Kidney epithelial cell (primary cell): ENCODE measurements around the gene ATP11A. TPM values are rescaled to one million over a fixed set of nuclear protein-coding genes. Genes with fewer than 3 reads are reported as not detected.

Experiments used
- DNase-seq: peaks from one replicate; pipeline ENCODE4 v3.0.0-alpha.2; 2010; ENCODE audit warnings: low read depth
- H3K27me3 ChIP-seq: 2 replicates; pipeline ENCODE4 v1.6.0; 2011; ENCODE audit warnings: low read length; ENCODE audit not compliant: control insufficient read depth, insufficient read depth
- H3K36me3 ChIP-seq: 2 replicates; pipeline ENCODE4 v1.5.1; 2011; ENCODE audit warnings: low read length; ENCODE audit not compliant: control insufficient read depth, insufficient read depth
- H3K4me3 ChIP-seq: 2 replicates; pipeline ENCODE4 v1.5.1; 2011; ENCODE audit warnings: low read depth, mild to moderate bottlenecking, control low read depth, low read length
- CTCF ChIP-seq: IDR thresholded peaks from 2 replicates; pipeline ENCODE4 v1.5.1; 2011; ENCODE audit warnings: mild to moderate bottlenecking, moderate library complexity, low read length, control low read depth, inconsistent platforms; ENCODE audit not compliant: insufficient read depth, poor library complexity, severe bottlenecking
- total RNA-seq: library from RNA; depleted of rRNA; stranded (reverse); fragments of >200 nt; gene quantifications from 2 replicates; pipeline ENCODE4 v1.2.3, GENCODE V29; 2015

The ATP11A gene
- total RNA-seq, 1 donor from 2014 or later = 31.5 TPM

- Histone ChIP-seq H3K36me3 (peaks cover 1% of the 10 kb centered on the region), H3K4me3 (no peak overlapping the region), H3K27me3 (no peaks in the 10 kb centered on the region)
- DNase-seq = no peak
- no peak for TF ChIP-seq CTCF
These were observed 197.3 kb downstream of the ATP11A start for GRCh38 chr13:112887151-112887550.

GRCh38 chr13:112887557-112887991 lies 197.7 kb downstream of the ATP11A start:
- Histone ChIP-seq H3K4me3 (no peak overlapping the region), H3K27me3 (no peaks in the 10 kb centered on the region), H3K36me3 (peaks cover 1% of the 10 kb centered on the region)
- no peak for DNase-seq
- no peak for TF ChIP-seq CTCF

- peaks cover 1% of the 10 kb centered on the region for H3K36me3 ChIP-seq
- DNase-seq = no peak
- no peak for TF ChIP-seq CTCF
- no peak overlapping the region for H3K4me3 ChIP-seq
- no peaks in the 10 kb centered on the region for H3K27me3 ChIP-seq
These were observed 198.6 kb downstream of the ATP11A start for GRCh38 chr13:112888238-112889111.

- no peak for DNase-seq
- Histone ChIP-seq H3K27me3 (no peaks in the 10 kb centered on the region), H3K36me3 (no peaks in the 10 kb centered on the region), H3K4me3 (no peak overlapping the region)
- TF ChIP-seq CTCF = no peak
These were observed 199.8 kb downstream of the ATP11A start for GRCh38 chr13:112889351-112890290.

- H3K27me3 ChIP-seq = no peaks in the 10 kb centered on the region
- no peak for TF ChIP-seq CTCF
- no peaks in the 10 kb centered on the region for H3K36me3 ChIP-seq
- DNase-seq = no peak
- H3K4me3 ChIP-seq = no peak overlapping the region
These were observed 200.7 kb downstream of the ATP11A start for GRCh38 chr13:112890316-112891145.
